NT2/D1 (cell line): Measurements from ENCODE around the gene NELL1.

Source experiments
- SUZ12 ChIP-seq: IDR thresholded peaks from 2 replicates; pipeline ENCODE4 v1.6.1; 2011; ENCODE audit not compliant: insufficient read length, insufficient read depth; ENCODE audit errors: extremely low read depth
- YY1 ChIP-seq: IDR thresholded peaks from 2 replicates; pipeline ENCODE4 v1.6.1; 2011; ENCODE audit not compliant: insufficient read length, insufficient read depth
- ZNF274 ChIP-seq: IDR thresholded peaks from 2 replicates; pipeline ENCODE4 v1.6.1; 2011; ENCODE audit warnings: mild to moderate bottlenecking, low read depth, low read length

- TF ChIP-seq ZNF274 (no peak), SUZ12 (no peak), YY1 (no peak)
Observed at GRCh38 chr11:20808328-20808727, 138.9 kb downstream of the NELL1 start.
